Caco-2 (cell line): ENCODE measurements around the gene CLRN3. TPM values are rescaled to one million over a fixed set of nuclear protein-coding genes. Genes with fewer than 3 reads are reported as not detected.

Source experiments
- BruUV-seq: library from RNA; stranded (reverse); fragments of 400-500 nt; replicated peaks from 2 replicates; lab custom pipeline; 2021; lab: Mats Ljungman, UMichigan
- CTCF ChIA-PET: fragments of 300-600 bp; sonication (Branson Sonifier 250); formaldehyde crosslinking; loops from one replicate; lab custom pipeline; 2022; ENCODE audit warnings: antibody characterized with exemption; lab: Charles Lee
- POLR2A ChIA-PET: fragments of 300-600 bp; sonication (Branson Sonifier 250); formaldehyde crosslinking; loops from one replicate; lab custom pipeline; 2022; ENCODE audit warnings: antibody characterized with exemption; lab: Charles Lee
- DNase-seq, 2 experiments: peaks; one replicate each; pipeline versions ENCODE4 v3.0.0 to v3.0.0-alpha.2; 2020 to 2022
- H3K27me3 ChIP-seq: replicated peaks from 2 replicates; pipeline ENCODE4 v1.6.0; 2011; ENCODE audit warnings: low read length; ENCODE audit not compliant: control insufficient read depth, insufficient read depth
- H3K36me3 ChIP-seq: 2 replicates; pipeline ENCODE4 v1.5.1; 2011; ENCODE audit warnings: low read length; ENCODE audit not compliant: control insufficient read depth, insufficient read depth
- H3K4me1 ChIP-seq: fragments of 250-450 bp; sonication (Bioruptor Pico); 2 replicates; pipeline ENCODE4 v1.5.1; 2020; ENCODE audit warnings: mild to moderate bottlenecking
- H3K4me3 ChIP-seq: 2 replicates; pipeline ENCODE4 v1.5.1; 2011; ENCODE audit warnings: low read depth, mild to moderate bottlenecking, control low read depth, low read length
- H3K9me3 ChIP-seq: fragments of 250-450 bp; sonication (Bioruptor Pico); 2 replicates; pipeline ENCODE4 v1.5.1; 2020; ENCODE audit warnings: mild to moderate bottlenecking, moderate library complexity
- H3K27ac Mint-ChIP-seq: one replicate; pipeline ENCODE4 v1.8.0; 2022; ENCODE audit warnings: mixed read lengths; ENCODE audit not compliant: unreplicated experiment
- H3K27me3 Mint-ChIP-seq: one replicate; pipeline ENCODE4 v1.8.0; 2022; ENCODE audit warnings: mixed read lengths; ENCODE audit not compliant: insufficient read depth, unreplicated experiment
- H3K36me3 Mint-ChIP-seq: one replicate; pipeline ENCODE4 v1.8.0; 2022; ENCODE audit warnings: mild to moderate bottlenecking, mixed read lengths; ENCODE audit not compliant: insufficient read depth, unreplicated experiment
- H3K4me1 Mint-ChIP-seq: one replicate; pipeline ENCODE4 v1.8.0; 2022; ENCODE audit warnings: low read depth, mixed read lengths; ENCODE audit not compliant: unreplicated experiment
- H3K4me3 Mint-ChIP-seq: one replicate; pipeline ENCODE4 v1.8.0; 2022; ENCODE audit warnings: mild to moderate bottlenecking, moderate library complexity, mixed read lengths; ENCODE audit not compliant: unreplicated experiment
- H3K9me3 Mint-ChIP-seq: one replicate; pipeline ENCODE4 v1.8.0; 2022; ENCODE audit warnings: mixed read lengths; ENCODE audit not compliant: unreplicated experiment
- CTCF ChIP-seq, 2 experiments: fragments of 200-600 bp in 1 of 2; IDR thresholded peaks; 1 replicate in 1 of 2; 2 replicates in 1 of 2; pipeline versions ENCODE4 v1.5.1 to v1.8.0; 2011 to 2022; ENCODE audit warnings: antibody characterized with exemption in 1 of 2, control low read depth in 1 of 2, inconsistent platforms in 1 of 2, low read depth in 1 of 2, low read length in 1 of 2, mild to moderate bottlenecking in 1 of 2, moderate library complexity in 1 of 2; ENCODE audit not compliant: insufficient read depth in 1 of 2, severe bottlenecking in 1 of 2, unreplicated experiment in 1 of 2
- intact Hi-C: fragments of 100-400 bp; cut with micrococcal nuclease; formaldehyde crosslinking; loops from one replicate; pipeline ENCODE4 v1.10.0; 2022; ENCODE audit not compliant: unreplicated experiment
- total RNA-seq: library from RNA; stranded (reverse); gene quantifications from 2 replicates; pipeline ENCODE4 v1.2.3, GENCODE V29; 2022

Gene CLRN3
- total RNA-seq, 1 experiment from 2014 or later, result 1.1 TPM

- ChIA-PET POLR2A (no interaction called here), CTCF (no interaction called here)
- H3K9me3 Mint-ChIP-seq, result no peaks in the 10 kb centered on the region
- H3K4me1 ChIP-seq, result no peaks in the 10 kb centered on the region
- DNase-seq, result no peak
- intact Hi-C loops, result no loop called here
- TF ChIP-seq CTCF (IDR thresholded peaks at IDR 0.05; ENCODE audit: insufficient read depth in 1 of 2, low read depth in 1 of 2, low read length in 1 of 2, severe bottlenecking in 1 of 2, unreplicated experiment in 1 of 2), result no peak
- no peak overlapping the region for H3K4me3 Mint-ChIP-seq
- H3K36me3 Mint-ChIP-seq, result no peaks in the 10 kb centered on the region
- no peaks in the 10 kb centered on the region for H3K36me3 ChIP-seq
- no TSS peak for BruUV-seq
- no peak overlapping the region for H3K4me3 ChIP-seq
- no peak overlapping the region for H3K27ac Mint-ChIP-seq
- H3K4me1 Mint-ChIP-seq, result no peaks in the 10 kb centered on the region
- H3K27me3 Mint-ChIP-seq, result peaks cover 20% of the 10 kb centered on the region
- H3K27me3 ChIP-seq, result peaks cover 1% of the 10 kb centered on the region; the same call in 1 of the 2 replicates
- no peaks in the 10 kb centered on the region for H3K9me3 ChIP-seq
Observed at GRCh38 chr10:127845756-127846155, 47.0 kb downstream of the CLRN3 start.

DNA sequence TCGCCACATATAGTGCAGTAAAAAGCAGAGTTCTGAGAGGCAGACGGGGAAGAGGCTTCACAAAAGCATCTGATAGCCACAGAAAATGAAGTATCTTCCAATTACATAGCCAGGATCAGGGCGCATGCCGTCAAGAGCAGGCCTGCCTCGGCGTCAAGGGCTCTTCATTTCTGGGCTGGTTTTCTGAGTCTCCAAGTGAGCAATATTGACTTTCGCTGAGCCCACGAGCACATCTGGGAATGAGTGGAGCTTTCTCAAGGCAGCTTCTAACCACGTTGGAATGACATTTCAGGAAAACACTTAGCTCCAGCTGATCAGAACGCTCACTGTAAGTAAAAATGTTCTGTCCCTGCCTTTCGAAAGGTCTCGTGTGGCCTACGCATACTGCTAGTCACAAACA, 51.9 kb downstream of the CLRN3 start:
- H3K27me3 Mint-ChIP-seq, result peaks cover 8% of the 10 kb centered on the region
- H3K4me1 Mint-ChIP-seq, result no peaks in the 10 kb centered on the region
- Histone ChIP-seq H3K27me3 (peaks cover 1% of the 10 kb centered on the region; the same call in 1 of the 2 replicates), H3K4me3 (no peak overlapping the region), H3K4me1 (no peaks in the 10 kb centered on the region), H3K9me3 (peaks cover 3% of the 10 kb centered on the region; the same call in 1 of the 2 replicates), H3K36me3 (no peaks in the 10 kb centered on the region)
- no peak for DNase-seq
- no peak for TF ChIP-seq CTCF (IDR thresholded peaks at IDR 0.05; ENCODE audit: insufficient read depth in 1 of 2, low read depth in 1 of 2, low read length in 1 of 2, severe bottlenecking in 1 of 2, unreplicated experiment in 1 of 2)
- no peak overlapping the region for H3K4me3 Mint-ChIP-seq
- no peaks in the 10 kb centered on the region for H3K9me3 Mint-ChIP-seq
- intact Hi-C loops, result no loop called here
- ChIA-PET POLR2A (no interaction called here), CTCF (no interaction called here)
- H3K27ac Mint-ChIP-seq, result no peak overlapping the region
- no peaks in the 10 kb centered on the region for H3K36me3 Mint-ChIP-seq
- no TSS peak for BruUV-seq

- peaks cover 14% of the 10 kb centered on the region for H3K27me3 Mint-ChIP-seq
- no peak overlapping the region for H3K27ac Mint-ChIP-seq
- intact Hi-C loops, result no loop called here
- no peaks in the 10 kb centered on the region for H3K4me1 Mint-ChIP-seq
- TF ChIP-seq CTCF (IDR thresholded peaks at IDR 0.05; ENCODE audit: insufficient read depth in 1 of 2, low read depth in 1 of 2, low read length in 1 of 2, severe bottlenecking in 1 of 2, unreplicated experiment in 1 of 2), result no peak
- H3K4me1 ChIP-seq, result no peaks in the 10 kb centered on the region
- H3K4me3 Mint-ChIP-seq, result no peak overlapping the region
- H3K9me3 Mint-ChIP-seq, result no peaks in the 10 kb centered on the region
- H3K27me3 ChIP-seq, result no peaks in the 10 kb centered on the region
- no peaks in the 10 kb centered on the region for H3K36me3 ChIP-seq
- H3K4me3 ChIP-seq, result no peak overlapping the region
- BruUV-seq, result no TSS peak
- ChIA-PET CTCF (no interaction called here), POLR2A (no interaction called here)
- peaks cover 3% of the 10 kb centered on the region; the same call in 1 of the 2 replicates for H3K9me3 ChIP-seq
- no peak for DNase-seq
- H3K36me3 Mint-ChIP-seq, result no peaks in the 10 kb centered on the region
Observed at GRCh38 chr10:127836966-127837365, 55.8 kb downstream of the CLRN3 start.
